ENCODE results near the gene IGDCC3. TPM values are rescaled to one million over a fixed set of nuclear protein-coding genes. Genes with fewer than 3 reads are reported as not detected.

Gene IGDCC3
- polyA plus RNA-seq, 2 of the 4 experiments (the other 2 are of a cell fraction): 0.04 to 0.12 TPM

DNA sequence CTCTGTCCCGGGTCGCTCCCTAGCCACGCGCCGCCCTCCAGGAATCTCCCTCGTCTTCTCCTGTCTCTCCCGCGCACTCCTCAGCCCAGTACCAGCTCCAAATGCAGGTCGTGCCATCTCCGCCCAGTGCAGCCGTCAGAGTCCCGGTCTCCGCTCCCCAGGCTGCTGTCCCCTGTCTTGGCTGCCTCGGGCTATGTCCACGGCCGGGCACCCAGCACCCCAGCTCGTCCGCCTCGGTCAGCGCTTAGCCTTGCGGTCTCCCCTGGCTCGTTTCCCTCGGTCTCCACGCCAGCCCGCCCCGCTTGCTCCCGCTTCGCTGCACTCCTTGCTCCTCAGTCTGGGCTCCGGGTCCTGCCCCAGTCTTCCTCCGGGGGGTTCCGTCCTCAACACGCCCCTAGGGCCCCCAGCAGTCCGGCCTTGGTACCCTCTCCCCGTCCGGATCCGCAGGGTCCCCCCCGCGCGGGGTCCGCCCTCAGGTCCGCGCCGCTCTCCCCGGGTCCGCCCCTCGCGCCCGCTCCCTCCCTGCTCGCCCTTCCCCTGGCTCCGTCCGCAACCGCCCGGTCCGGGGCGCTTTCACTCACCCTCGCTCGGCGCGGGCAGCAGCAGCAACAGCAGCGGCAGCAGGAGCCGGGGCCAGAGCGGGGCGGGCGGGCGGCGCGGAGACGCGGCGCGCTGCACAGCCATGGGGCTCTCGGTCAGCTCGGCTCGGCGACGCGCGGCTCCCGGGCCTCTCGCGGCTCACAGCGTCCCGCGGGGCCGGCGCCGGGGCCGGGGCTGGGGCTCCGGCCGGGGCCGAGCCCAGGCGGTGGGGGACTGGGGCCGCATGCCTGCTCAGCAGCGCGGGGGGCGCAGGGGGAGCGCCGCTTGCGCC lies 462 bp downstream of the IGDCC3 start:
- TF ChIP-seq POLR2AphosphoS2 (conservative IDR thresholded peaks at IDR 0.05; ENCODE audit: low read length) (no peak), FOSB (CRISPR knock-in tag; IDR thresholded peaks at IDR 0.05) (no peak), E2F6 (IDR thresholded peaks at IDR 0.05; ENCODE audit: borderline replicate concordance, low read depth) (peak; percentile 58), ESRRA (IDR thresholded peaks at IDR 0.05; ENCODE audit: borderline replicate concordance, low read length) (no peak), CHD2 (IDR thresholded peaks at IDR 0.05; ENCODE audit: low read length, partially characterized antibody) (no peak)
- TF ChIP-seq, protein P1, sequence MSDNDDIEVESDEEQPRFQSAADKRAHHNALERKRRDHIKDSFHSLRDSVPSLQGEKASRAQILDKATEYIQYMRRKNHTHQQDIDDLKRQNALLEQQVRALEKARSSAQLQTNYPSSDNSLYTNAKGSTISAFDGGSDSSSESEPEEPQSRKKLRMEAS (IDR thresholded peaks at IDR 0.05): peak; percentile 67
- H3K9me3 ChIP-seq: no peaks in the 10 kb centered on the region
- ChIA-PET CTCF (interaction anchor here (0.7 to 42.0 kb wide), 9 partner anchors 2 to 58 kb away, joined by 3 to 772 read pairs (median 4); partner anchors contain the start of gene IGDCC3), POLR2A (interaction anchor here (0.5 to 2.0 kb wide), 2 partner anchors 73 to 191 kb away, joined by 3 to 13 read pairs; partner anchors contain the start of gene RNU5B-1)
- H3K4me3 ChIP-seq: peak overlapping the region; percentile 62
- 2% methylated on average over 33 of the region's 99 CpGs for WGBS (ENCODE audit: missing lambda C conversion rate)
- H3K4me1 ChIP-seq: peaks cover 10% of the 10 kb centered on the region; the same call in 2 of the 3 replicates
- peak overlapping the region; percentile 100 for H3K4me2 ChIP-seq
- ATAC-seq (peak; percentile 61 to 79), DNase-seq (ENCODE audit: low read depth in 1 of 2, low spot score in 1 of 2) (peak; percentile 47 to 61), FAIRE-seq (no peak)
- H3K27ac ChIP-seq: peak overlapping the region; percentile 7 to 83; a peak in 5 of 6 replicates

- H3K9me3 ChIP-seq: no peaks in the 10 kb centered on the region
- peaks cover 10% of the 10 kb centered on the region; the same call in 2 of the 3 replicates for H3K4me1 ChIP-seq
- ChIA-PET POLR2A (interaction anchor here (2.0 kb wide), 1 partner anchor 72 kb away, joined by 13 read pairs; the partner anchor contains the start of gene RNU5B-1), CTCF (interaction anchor here (0.6 to 42.0 kb wide), 9 partner anchors 10 to 219 kb away, joined by 3 to 772 read pairs (median 3); partner anchors contain the start of gene IGDCC3)
- peak overlapping the region; percentile 100 for H3K4me2 ChIP-seq
- no peak for FAIRE-seq
- TF ChIP-seq RCOR1 (IDR thresholded peaks at IDR 0.05; ENCODE audit: low read depth, low read length): no peak
- TF ChIP-seq, protein P2, sequence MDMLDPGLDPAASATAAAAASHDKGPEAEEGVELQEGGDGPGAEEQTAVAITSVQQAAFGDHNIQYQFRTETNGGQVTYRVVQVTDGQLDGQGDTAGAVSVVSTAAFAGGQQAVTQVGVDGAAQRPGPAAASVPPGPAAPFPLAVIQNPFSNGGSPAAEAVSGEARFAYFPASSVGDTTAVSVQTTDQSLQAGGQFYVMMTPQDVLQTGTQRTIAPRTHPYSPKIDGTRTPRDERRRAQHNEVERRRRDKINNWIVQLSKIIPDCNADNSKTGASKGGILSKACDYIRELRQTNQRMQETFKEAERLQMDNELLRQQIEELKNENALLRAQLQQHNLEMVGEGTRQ (IDR thresholded peaks at IDR 0.05): 0 out of 2 replicates have a peak, but pooled peaks have one; percentile 48
- DNase-seq (ENCODE audit: low read depth in 1 of 2, low spot score in 1 of 2): no peak
- H3K4me3 ChIP-seq: peak overlapping the region; percentile 62
- 5% methylated on average over 21 of the region's 21 CpGs for WGBS (ENCODE audit: missing lambda C conversion rate)
- peak overlapping the region in 1 of 2 experiments; percentile 83; a peak in 2 of 6 replicates for H3K27ac ChIP-seq
- ATAC-seq: peak; percentile 39 to 67
Measured at GRCh38 chr15:65376767-65377104, 1.1 kb downstream of the IGDCC3 start.

- TF ChIP-seq HOXA7 (CRISPR knock-in tag; IDR thresholded peaks at IDR 0.05) (no peak), SMC3 (IDR thresholded peaks at IDR 0.05) (no peak), POLR2A (IDR thresholded peaks at IDR 0.05; ENCODE audit: low read length) (no peak), REST (IDR thresholded peaks at IDR 0.05) (no peak), HDAC2 (IDR thresholded peaks at IDR 0.05) (no peak), FOXS1 (CRISPR knock-in tag; IDR thresholded peaks at IDR 0.05) (no peak), RFX5 (IDR thresholded peaks at IDR 0.05) (no peak), ESRRA (IDR thresholded peaks at IDR 0.05; ENCODE audit: borderline replicate concordance, low read length) (no peak), FOSB (CRISPR knock-in tag; IDR thresholded peaks at IDR 0.05) (no peak), CEBPB (IDR thresholded peaks at IDR 0.05) (no peak)
- TF ChIP-seq, protein P2 (IDR thresholded peaks at IDR 0.05): no peak
- TF ChIP-seq, protein P3, sequence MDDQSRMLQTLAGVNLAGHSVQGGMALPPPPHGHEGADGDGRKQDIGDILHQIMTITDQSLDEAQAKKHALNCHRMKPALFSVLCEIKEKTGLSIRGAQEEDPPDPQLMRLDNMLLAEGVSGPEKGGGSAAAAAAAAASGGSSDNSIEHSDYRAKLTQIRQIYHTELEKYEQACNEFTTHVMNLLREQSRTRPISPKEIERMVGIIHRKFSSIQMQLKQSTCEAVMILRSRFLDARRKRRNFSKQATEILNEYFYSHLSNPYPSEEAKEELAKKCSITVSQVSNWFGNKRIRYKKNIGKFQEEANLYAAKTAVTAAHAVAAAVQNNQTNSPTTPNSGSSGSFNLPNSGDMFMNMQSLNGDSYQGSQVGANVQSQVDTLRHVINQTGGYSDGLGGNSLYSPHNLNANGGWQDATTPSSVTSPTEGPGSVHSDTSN (IDR thresholded peaks at IDR 0.05): no peak
- ChIA-PET CTCF (interaction anchor here (0.6 to 42.0 kb wide), 9 partner anchors 9 to 220 kb away, joined by 3 to 772 read pairs (median 4); partner anchors contain the start of gene IGDCC3), POLR2A (interaction anchor here (2.0 kb wide), 1 partner anchor 71 kb away, joined by 13 read pairs; the partner anchor contains the start of gene RNU5B-1)
- no peak overlapping the region for H3K4me3 ChIP-seq
- H3K9me3 ChIP-seq: no peaks in the 10 kb centered on the region
- no peak overlapping the region for H3K27ac ChIP-seq
- FAIRE-seq (no peak), ATAC-seq (no peak), DNase-seq (ENCODE audit: low read depth in 1 of 2, low spot score in 1 of 2) (no peak)
- peak overlapping the region; percentile 100; the same call in 2 of the 3 replicates for H3K4me2 ChIP-seq
- 30% methylated on average over 6 of the region's 9 CpGs for WGBS (ENCODE audit: missing lambda C conversion rate)
- peaks cover 10% of the 10 kb centered on the region; the same call in 2 of the 3 replicates for H3K4me1 ChIP-seq
Measured at GRCh38 chr15:65375871-65376607, 1.8 kb downstream of the IGDCC3 start.

All from A549 (cell line).